PC-9 (cell line): ENCODE measurements around the gene YIF1B. TPM values are rescaled to one million over a fixed set of nuclear protein-coding genes. Genes with fewer than 3 reads are reported as not detected.

Experiments used
- BruUV-seq: library from RNA; stranded (reverse); fragments of 400-500 nt; replicated peaks from 2 replicates; lab custom pipeline; 2021; lab: Mats Ljungman, UMichigan
- CTCF ChIA-PET: fragments of 300-600 bp; sonication (Branson Sonifier 250); formaldehyde crosslinking; loops from one replicate; lab custom pipeline; 2022; ENCODE audit warnings: antibody characterized with exemption; lab: Charles Lee
- POLR2A ChIA-PET: fragments of 300-600 bp; sonication (Branson Sonifier 250); formaldehyde crosslinking; loops from one replicate; lab custom pipeline; 2022; ENCODE audit warnings: antibody characterized with exemption; ENCODE audit not compliant: unreplicated experiment; lab: Charles Lee
- DNase-seq, 2 experiments: peaks; one replicate each; pipeline versions ENCODE4 v3.0.0 to v3.0.0-alpha.2; 2015 to 2022; ENCODE audit warnings: mixed read lengths in 1 of 2
- H2AFZ ChIP-seq: fragments of 200-600 bp; sonication (generic); 2 replicates; pipeline ENCODE4 v1.8.1; 2017; ENCODE audit warnings: antibody characterized with exemption
- H3F3A ChIP-seq: fragments of 200-600 bp; sonication (generic); 2 replicates; pipeline ENCODE4 v1.8.1; 2017; ENCODE audit warnings: antibody characterized with exemption, mild to moderate bottlenecking, low read depth; ENCODE audit not compliant: insufficient read depth
- H3K27ac ChIP-seq: fragments of 200-600 bp; sonication (generic); 2 replicates; pipeline ENCODE4 v1.6.1; 2016; ENCODE audit warnings: mixed run types
- H3K27me3 ChIP-seq: fragments of 200-600 bp; sonication (generic); 2 replicates; pipeline ENCODE4 v1.6.1; 2016; ENCODE audit warnings: low read depth, mixed run types; ENCODE audit not compliant: insufficient read depth
- H3K36me3 ChIP-seq: fragments of 200-600 bp; sonication (generic); 2 replicates; pipeline ENCODE4 v1.6.1; 2016; ENCODE audit warnings: low read depth, mixed run types
- H3K4me1 ChIP-seq: fragments of 200-600 bp; sonication (generic); replicated peaks from 2 replicates; pipeline ENCODE4 v1.6.1; 2016; ENCODE audit warnings: mixed run types; ENCODE audit not compliant: insufficient read depth
- H3K4me2 ChIP-seq: fragments of 200-600 bp; sonication (generic); 2 replicates; pipeline ENCODE4 v1.6.1; 2017; ENCODE audit warnings: mixed run types
- H3K4me3 ChIP-seq: fragments of 200-600 bp; sonication (generic); 2 replicates; pipeline ENCODE4 v1.6.1; 2016; ENCODE audit warnings: mixed run types
- H3K79me2 ChIP-seq: fragments of 200-600 bp; sonication (generic); 2 replicates; pipeline ENCODE4 v1.6.1; 2017; ENCODE audit warnings: low read depth, mixed run types
- H3K9me2 ChIP-seq: fragments of 200-600 bp; sonication (generic); 2 replicates; pipeline ENCODE4 v1.8.1; 2017; ENCODE audit warnings: mild to moderate bottlenecking; ENCODE audit not compliant: insufficient read depth
- H3K9me3 ChIP-seq: fragments of 200-600 bp; sonication (generic); 2 replicates; pipeline ENCODE4 v1.8.1; 2016; ENCODE audit warnings: low read depth; ENCODE audit not compliant: insufficient read depth
- H4K20me1 ChIP-seq: fragments of 200-600 bp; sonication (generic); 2 replicates; pipeline ENCODE4 v1.8.1; 2017; ENCODE audit not compliant: insufficient read depth
- CTCF ChIP-seq: fragments of 200-600 bp; sonication (generic); conservative IDR thresholded peaks from 2 replicates; pipeline ENCODE4 v1.6.1; 2017; ENCODE audit warnings: mixed run types, antibody characterized with exemption, mild to moderate bottlenecking, moderate library complexity
- EZH2 ChIP-seq: fragments of 200-600 bp; sonication (generic); IDR thresholded peaks from 2 replicates; pipeline ENCODE4 v1.8.0; 2017; ENCODE audit warnings: antibody characterized with exemption, low read depth
- intact Hi-C: fragments of 100-400 bp; cut with micrococcal nuclease; formaldehyde crosslinking; loops from one replicate; pipeline ENCODE4 v1.10.0; 2022; ENCODE audit not compliant: unreplicated experiment
- total RNA-seq: library from RNA; stranded (reverse); gene quantifications from 2 replicates; pipeline ENCODE4 v1.2.3, GENCODE V29; 2021

YIF1B gene
- total RNA-seq, 1 experiment from 2014 or later: 39.8 TPM

DNA sequence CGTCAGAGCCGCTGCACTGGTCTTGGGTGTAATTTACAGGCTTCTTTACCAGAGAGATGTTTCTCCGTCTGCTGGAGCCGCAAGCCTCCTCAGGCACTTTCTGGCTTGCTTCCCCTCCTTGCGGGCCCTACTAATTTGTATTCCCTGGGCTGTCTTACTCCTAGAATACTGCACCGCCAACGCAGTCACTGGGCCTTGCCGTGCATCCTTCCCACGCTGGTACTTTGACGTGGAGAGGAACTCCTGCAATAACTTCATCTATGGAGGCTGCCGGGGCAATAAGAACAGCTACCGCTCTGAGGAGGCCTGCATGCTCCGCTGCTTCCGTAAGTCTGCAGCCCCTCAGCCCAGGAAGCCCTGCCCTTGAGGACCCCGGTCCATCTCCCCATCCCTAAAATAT lies 25.8 kb downstream of the YIF1B start:
- peaks cover 80% of the 10 kb centered on the region for H3F3A ChIP-seq
- H3K27ac ChIP-seq: peak overlapping the region; percentile 75
- no peak for DNase-seq
- POLR2A ChIA-PET: interaction anchor here (0.6 to 1.2 kb wide), 2 partner anchors 16 to 26 kb away, joined by 3 to 4 read pairs; partner anchors contain the start of gene SPINT2
- no TSS peak for BruUV-seq
- CTCF ChIA-PET: interaction anchor here (0.6 to 0.9 kb wide), 2 partner anchors 46 to 258 kb away, joined by 3 to 11 read pairs; no protein-coding TSS in a partner anchor
- peak overlapping the region; percentile 60 for H3K4me2 ChIP-seq
- peaks cover 73% of the 10 kb centered on the region for H3K79me2 ChIP-seq
- H4K20me1 ChIP-seq: peaks cover 74% of the 10 kb centered on the region
- no peak overlapping the region for H2AFZ ChIP-seq
- no peak overlapping the region for H3K4me3 ChIP-seq
- H3K4me1 ChIP-seq: peaks cover 44% of the 10 kb centered on the region
- TF ChIP-seq CTCF: no peak
- TF ChIP-seq EZH2: no peak
- intact Hi-C loops: loop anchor here (1.0 to 2.0 kb wide), 3 partner anchors 13 to 45 kb away; partner anchors contain the start of genes C19orf33 and CATSPERG
- no peaks in the 10 kb centered on the region for H3K9me3 ChIP-seq
- no peaks in the 10 kb centered on the region for H3K27me3 ChIP-seq
- H3K36me3 ChIP-seq: peaks cover 44% of the 10 kb centered on the region
- no peaks in the 10 kb centered on the region for H3K9me2 ChIP-seq

DNA sequence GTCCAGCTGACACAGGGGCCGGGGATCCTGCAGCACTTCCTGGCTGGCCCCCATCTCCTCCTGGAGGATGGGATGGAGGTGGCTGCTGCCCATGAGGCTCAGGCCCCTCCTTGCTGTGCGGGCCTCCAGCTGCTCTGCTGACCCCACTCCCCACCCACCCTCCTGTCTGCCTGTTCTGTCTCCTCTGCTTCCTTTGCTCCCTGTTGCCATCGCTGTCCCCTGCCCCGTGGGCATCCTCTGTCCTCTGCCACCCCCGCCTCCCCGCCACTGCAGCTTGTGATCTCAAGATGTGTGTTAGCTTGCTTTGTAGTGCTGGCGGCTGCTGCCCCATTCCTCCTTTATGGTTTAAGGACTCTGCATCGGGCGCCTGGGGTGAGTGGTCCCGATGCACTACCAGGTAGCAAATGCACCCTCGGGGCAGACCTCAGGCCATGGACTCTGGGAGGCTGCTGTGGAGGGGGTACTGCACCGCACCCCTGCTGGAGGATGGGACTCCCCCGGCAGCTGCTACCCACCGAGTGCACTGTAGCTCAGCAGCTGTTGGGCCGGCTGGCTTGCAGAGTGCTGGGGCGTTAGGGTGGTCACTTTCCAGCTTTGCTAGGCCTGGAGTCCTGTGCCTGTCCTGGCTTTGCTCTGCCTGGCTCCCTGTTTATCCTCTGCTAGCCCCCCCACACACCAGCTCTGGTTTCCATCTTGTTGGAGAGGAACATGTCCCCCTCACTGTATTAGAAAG lies 27.5 kb downstream of the YIF1B start:
- Histone ChIP-seq H3K79me2 (peaks cover 86% of the 10 kb centered on the region), H4K20me1 (peaks cover 91% of the 10 kb centered on the region), H2AFZ (no peak overlapping the region)

GRCh38 chr19:38287604-38288003 lies 28.1 kb downstream of the YIF1B start:
- intact Hi-C loops: no loop called here
- BruUV-seq: no TSS peak
- Histone ChIP-seq H3F3A (peaks cover 78% of the 10 kb centered on the region), H3K4me1 (peaks cover 44% of the 10 kb centered on the region), H2AFZ (no peak overlapping the region), H3K9me3 (no peaks in the 10 kb centered on the region), H4K20me1 (peaks cover 92% of the 10 kb centered on the region), H3K27me3 (no peaks in the 10 kb centered on the region), H3K4me2 (no peak overlapping the region), H3K9me2 (no peaks in the 10 kb centered on the region), H3K79me2 (peaks cover 86% of the 10 kb centered on the region), H3K36me3 (peaks cover 54% of the 10 kb centered on the region), H3K4me3 (no peak overlapping the region), H3K27ac (no peak overlapping the region)
- ChIA-PET CTCF (no interaction called here), POLR2A (no interaction called here)
- DNase-seq: no peak
- no peak for TF ChIP-seq CTCF
- no peak for TF ChIP-seq EZH2

More for the DNA sequence above, 27.5 kb downstream of the YIF1B start:
- POLR2A ChIA-PET: no interaction called here
- CTCF ChIA-PET: interaction anchor here (0.6 kb wide), 1 partner anchor 114 kb away, joined by 6 read pairs; the partner anchor contains the start of gene FAM98C
- Histone ChIP-seq H3K9me3 (no peaks in the 10 kb centered on the region), H3K27ac (peak overlapping the region; percentile 75), H3K4me2 (no peak overlapping the region), H3K9me2 (no peaks in the 10 kb centered on the region), H3K4me1 (peaks cover 44% of the 10 kb centered on the region), H3K27me3 (no peaks in the 10 kb centered on the region), H3F3A (peaks cover 76% of the 10 kb centered on the region), H3K36me3 (peaks cover 51% of the 10 kb centered on the region), H3K4me3 (no peak overlapping the region)
- DNase-seq: no peak
- no TSS peak for BruUV-seq
- no peak for TF ChIP-seq EZH2
- intact Hi-C loops: no loop called here
